GM19193 (cell line): ENCODE data around the gene ANAPC2.

Source experiments
- POLR2A ChIP-seq: IDR thresholded peaks from 4 replicates; pipeline ENCODE4 v1.6.1; 2011; ENCODE audit not compliant: insufficient read depth, insufficient read length; ENCODE audit errors: extremely low read depth

ANAPC2 gene

DNA sequence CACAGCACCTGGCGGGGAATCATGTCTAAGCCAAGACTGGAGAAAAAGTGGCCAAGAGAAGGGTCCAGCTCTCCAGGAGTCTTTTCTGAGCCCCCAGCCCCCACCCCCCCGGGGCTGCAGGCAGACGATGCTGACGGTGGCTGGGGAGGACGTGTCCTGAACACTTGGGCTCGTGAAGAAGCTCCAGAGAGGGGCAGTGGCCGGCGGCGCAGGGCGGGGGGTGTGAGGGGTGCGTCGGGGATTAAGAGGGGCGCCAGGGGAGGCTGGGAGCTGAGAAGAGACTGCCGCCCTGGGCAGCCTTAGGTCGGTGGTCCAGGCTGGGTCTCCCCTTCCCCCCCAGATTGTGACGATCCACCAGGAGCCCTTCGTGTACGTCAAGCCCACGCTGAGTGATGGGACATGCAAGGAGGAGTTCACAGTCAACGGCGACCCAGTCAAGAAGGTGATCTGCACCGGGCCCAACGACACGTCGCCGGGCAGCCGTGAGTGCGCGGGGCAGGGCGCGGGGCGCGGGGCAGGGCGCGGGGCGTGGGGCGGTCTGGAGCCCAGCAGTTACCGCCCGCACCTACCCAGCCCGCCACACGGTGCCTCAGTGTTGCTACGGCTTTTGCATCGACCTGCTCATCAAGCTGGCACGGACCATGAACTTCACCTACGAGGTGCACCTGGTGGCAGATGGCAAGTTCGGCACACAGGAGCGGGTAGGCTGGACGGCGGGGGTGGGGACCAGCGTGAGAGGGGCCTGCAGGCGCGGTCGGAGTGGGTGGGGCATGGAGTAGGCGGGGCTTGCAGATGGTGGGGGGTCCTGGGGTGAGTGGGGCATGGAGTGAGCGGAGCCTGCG, 27.4 kb downstream of the ANAPC2 start:
- TF ChIP-seq POLR2A = no peak

- no peak for TF ChIP-seq POLR2A
These were observed 28.3 kb downstream of the ANAPC2 start for GRCh38 chr9:137160054-137160425.

DNA sequence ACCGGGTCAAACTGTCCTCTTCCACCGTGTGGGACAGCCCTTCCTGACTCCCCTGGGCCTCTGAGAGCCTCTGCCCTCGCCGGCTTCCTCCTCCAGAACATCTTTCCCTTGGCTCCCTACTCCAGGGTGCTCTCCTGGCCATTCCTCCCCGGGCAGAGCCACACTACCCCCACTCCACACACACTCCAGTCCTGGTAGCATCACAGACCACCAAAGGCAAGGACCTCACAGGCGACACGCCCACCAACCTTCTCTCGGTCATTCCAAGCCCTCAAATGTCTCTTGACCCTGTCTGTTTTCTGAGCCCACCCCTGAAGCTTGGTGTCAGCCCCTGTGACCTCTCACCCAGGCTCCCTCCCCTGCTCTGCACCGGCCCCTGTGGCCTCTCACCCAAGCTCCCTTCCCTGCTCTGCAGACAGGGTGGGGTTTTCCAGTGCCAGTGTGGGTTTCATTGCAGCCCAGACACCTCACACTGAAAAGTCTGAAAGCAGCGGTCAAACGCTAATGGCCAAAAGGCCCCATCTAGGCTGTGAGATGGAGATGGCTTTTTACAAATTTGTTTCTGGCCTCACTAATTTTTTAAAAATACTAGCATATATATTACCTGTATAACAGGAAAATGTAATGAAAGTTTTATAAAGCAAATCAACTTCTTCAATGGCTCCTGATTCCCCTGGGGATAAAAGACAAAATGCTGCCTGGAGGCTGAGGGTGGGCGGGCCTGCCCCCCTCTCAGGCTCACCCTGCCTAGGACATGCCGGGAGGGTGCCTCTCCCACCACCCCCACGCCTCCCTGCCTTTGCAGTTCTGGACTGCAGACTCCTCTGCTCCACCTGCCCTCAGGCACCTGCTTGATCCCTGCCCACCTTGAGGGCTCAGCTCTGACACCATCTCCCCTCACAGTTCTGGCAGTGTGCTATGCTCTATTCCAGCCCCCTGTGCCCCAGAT, 29.0 kb downstream of the ANAPC2 start:
- TF ChIP-seq POLR2A = no peak

GRCh38 chr9:137158625-137159024, 29.7 kb downstream of the ANAPC2 start:
- no peak for TF ChIP-seq POLR2A

GRCh38 chr9:137157618-137158415, 30.5 kb downstream of the ANAPC2 start:
- no peak for TF ChIP-seq POLR2A

- no peak for TF ChIP-seq POLR2A
These were observed 31.6 kb downstream of the ANAPC2 start for GRCh38 chr9:137156567-137157375.

DNA sequence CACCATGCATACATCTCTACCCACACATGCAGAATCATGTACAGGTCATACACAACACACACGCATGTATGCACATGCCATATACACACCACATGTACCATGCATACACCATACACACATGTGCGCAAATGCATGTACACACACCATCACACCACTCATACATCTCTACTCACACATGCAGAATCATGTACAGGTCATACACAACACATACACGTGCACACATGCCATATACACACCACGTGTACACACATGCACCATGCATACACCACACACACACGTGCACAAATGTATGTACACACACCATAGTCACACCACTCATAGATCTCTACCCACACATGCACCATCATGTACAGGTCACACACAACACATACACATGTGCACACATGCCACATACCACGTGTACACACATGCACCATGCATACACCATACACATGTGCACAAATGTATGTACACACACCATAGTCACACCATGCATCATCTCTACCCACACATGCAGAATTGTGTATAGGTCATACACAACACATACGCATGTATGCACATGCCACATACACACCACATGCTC, 35.4 kb downstream of the ANAPC2 start:
- TF ChIP-seq POLR2A = no peak

DNA sequence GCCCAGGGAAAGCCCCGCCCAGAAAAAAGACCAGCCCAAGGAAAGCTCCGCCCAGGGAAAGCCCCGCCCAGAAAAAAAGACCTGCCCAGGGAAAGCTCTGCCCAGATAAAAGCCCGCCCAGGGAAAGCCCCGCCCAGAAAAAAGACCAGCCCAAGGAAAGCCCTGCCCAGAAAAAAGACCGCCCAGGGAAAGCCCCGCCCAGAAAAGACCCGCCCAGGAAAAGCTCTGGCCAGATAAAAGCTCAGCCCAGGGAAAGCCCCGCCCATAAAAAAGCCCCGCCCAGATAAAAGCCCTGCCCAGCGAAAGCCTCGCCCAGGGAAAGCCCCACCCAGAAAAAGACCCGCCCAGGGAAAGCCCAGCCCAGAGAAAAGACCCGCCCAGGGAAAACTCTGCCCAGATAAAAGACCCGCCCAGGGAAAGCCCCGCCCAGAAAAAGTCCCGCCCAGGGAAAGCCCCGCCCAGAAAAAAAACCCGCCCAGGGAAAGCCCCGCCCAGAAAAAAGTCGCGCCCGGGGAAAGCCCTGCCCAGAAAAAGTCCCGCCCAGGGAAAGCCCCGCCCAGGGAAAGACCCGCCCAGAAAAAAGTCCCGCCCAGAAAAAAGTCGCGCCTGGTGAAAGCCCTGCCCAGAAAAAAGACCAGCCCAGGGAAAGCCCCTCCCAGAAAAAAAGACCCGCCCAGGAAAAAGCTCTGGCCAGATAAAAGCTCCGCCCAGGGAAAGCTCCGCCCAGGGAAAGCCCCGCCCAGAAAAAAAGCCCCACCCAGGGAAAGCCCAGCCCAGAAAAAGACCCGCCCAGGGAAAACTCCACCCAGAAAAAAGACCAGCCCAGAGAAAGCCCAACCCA, 37.5 kb downstream of the ANAPC2 start:
- TF ChIP-seq POLR2A = no peak

DNA sequence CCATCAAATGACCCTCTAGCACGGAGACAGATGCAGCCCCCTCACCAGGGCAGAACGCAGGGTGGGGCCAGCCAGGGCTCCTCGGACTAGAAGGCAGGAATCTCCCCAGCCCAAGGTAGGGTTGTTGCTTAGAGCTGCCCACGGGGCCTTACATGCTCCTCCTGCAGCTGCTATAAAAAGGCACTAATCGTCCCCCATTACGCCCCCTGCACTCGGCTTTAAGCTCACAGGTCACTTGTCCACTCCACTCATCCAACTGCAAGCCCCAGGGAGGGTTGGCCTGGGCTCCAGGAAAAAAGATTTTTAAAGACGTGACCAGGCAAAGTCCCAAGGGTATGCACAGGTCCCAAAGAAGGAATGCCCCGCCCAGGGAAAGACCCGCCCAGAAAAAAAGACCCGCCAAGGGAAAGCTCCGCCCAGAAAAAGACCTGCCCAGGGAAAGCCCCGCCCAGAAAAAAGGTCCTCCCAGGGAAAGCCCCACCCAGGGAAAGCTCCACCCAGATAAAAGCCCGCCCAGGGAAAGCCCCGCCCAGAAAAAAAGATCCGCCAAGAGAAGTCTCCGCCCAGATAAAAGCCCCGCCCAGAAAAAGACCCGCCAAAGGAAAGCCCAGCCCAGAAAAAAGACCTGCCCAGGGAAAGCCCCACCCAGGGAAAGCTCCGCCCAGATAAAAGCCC, 38.3 kb downstream of the ANAPC2 start:
- no peak for TF ChIP-seq POLR2A

DNA sequence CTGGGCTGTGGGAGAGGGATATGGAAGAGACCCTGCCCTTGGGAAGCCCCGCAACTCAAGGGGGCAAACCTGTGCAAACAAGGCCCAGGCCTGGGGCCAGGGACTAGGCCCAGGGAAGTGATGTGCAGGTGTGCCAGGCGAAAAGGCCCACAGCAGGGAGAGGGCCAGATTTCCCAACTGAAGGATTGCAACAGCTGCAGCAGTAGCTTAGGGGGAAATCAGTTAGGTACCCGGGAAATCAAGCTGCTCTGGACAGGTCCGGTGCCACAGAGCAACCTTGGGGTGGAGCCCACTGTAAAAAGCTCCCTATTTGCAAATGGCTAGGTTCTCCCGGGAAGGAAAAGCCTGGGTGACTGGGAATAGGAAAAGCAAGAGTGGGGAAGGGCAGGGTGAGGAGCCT, 39.0 kb downstream of the ANAPC2 start:
- no peak for TF ChIP-seq POLR2A

DNA sequence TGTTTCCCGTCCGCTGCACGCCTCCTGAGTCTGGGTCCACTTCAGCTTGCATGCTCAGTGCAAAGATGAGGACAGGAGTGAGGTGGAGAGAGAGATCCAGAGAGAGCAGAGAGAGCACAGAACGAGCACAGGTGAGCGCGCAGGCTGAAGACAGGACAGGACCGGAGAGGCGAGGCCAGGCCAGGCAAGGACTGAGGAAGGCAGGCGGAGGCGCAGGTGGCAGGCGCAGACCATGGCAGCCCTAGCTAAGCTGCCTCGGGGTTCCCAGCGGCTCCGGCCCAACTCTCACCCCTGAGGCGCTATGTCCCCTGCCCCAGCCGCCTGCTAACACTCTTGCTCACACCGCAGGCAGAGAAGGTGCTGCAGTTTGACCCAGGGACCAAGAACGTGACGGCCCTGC, 39.7 kb downstream of the ANAPC2 start:
- TF ChIP-seq POLR2A = no peak

- no peak for TF ChIP-seq POLR2A
These were observed 40.1 kb downstream of the ANAPC2 start for GRCh38 chr9:137148242-137148641.
